ENCODE data around the gene KCNQ1OT1.

DNA sequence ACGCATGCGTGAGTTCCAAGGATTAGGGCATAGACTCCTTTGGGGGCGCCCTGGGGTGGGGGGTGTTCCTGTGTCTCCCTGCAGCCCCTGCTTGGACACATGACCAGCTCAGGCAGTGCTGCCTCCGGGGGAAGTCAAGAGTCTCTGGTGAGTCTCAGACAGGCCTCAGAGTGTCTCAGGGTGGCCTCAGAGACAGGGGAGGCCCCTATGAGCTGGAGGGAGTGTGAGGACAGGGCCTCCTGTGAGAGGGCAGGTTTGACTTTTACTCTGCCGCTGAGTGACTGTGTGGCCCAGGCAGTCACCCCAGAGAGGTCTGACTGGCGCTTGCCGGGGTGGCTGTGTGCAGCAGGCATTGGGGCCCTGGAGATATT is 41.2 kb upstream of the KCNQ1OT1 start:
- TF ChIP-seq, protein P1, sequence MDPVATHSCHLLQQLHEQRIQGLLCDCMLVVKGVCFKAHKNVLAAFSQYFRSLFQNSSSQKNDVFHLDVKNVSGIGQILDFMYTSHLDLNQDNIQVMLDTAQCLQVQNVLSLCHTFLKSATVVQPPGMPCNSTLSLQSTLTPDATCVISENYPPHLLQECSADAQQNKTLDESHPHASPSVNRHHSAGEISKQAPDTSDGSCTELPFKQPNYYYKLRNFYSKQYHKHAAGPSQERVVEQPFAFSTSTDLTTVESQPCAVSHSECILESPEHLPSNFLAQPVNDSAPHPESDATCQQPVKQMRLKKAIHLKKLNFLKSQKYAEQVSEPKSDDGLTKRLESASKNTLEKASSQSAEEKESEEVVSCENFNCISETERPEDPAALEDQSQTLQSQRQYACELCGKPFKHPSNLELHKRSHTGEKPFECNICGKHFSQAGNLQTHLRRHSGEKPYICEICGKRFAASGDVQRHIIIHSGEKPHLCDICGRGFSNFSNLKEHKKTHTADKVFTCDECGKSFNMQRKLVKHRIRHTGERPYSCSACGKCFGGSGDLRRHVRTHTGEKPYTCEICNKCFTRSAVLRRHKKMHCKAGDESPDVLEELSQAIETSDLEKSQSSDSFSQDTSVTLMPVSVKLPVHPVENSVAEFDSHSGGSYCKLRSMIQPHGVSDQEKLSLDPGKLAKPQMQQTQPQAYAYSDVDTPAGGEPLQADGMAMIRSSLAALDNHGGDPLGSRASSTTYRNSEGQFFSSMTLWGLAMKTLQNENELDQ (tag by site-specific recombination; IDR thresholded peaks at IDR 0.05; ENCODE audit: low read depth) = no peak
- TF ChIP-seq ZNF704 (tag by site-specific recombination; IDR thresholded peaks at IDR 0.05) (no peak), YY1 (tag by site-specific recombination; IDR thresholded peaks at IDR 0.05) (no peak)

All from HEK293 (cell line).